Stimulated activated CD8-positive, alpha-beta memory T cell treated with anti-CD3 and anti-CD28 coated beads, Interleukin-12 subunit alpha, Interleukin-12 subunit beta, amount 100 ng/mL, for 4 hours (primary cell): ENCODE measurements around the gene SARNP.

Experiments
- DNase-seq: peaks from one replicate; pipeline ENCODE4 v3.0.0-alpha.2; 2020; ENCODE audit warnings: low read depth

The SARNP gene

GRCh38 chr12:55742719-55743405, 74.7 kb downstream of the SARNP start, which contains the start of gene GDF11:
TSS of gene GDF11 (plus strand) at chr12:55743122. CDS start at chr12:55743317, 195 bp downstream.
- DNase-seq: peak; percentile 45

GRCh38 chr12:55741931-55742680, 75.4 kb downstream of the SARNP start:
- no peak for DNase-seq

GRCh38 chr12:55739025-55739378, 78.5 kb downstream of the SARNP start:
- no peak for DNase-seq

- DNase-seq: peak; percentile 41
These were observed 79.2 kb downstream of the SARNP start for GRCh38 chr12:55738123-55739024.

- no peak for DNase-seq
These were observed 79.9 kb downstream of the SARNP start for GRCh38 chr12:55737581-55738122.

- no peak for DNase-seq
These were observed 80.5 kb downstream of the SARNP start for GRCh38 chr12:55736780-55737580.

- DNase-seq: no peak
These were observed 81.4 kb downstream of the SARNP start for GRCh38 chr12:55736076-55736475.

- DNase-seq: no peak
These were observed 82.9 kb downstream of the SARNP start for GRCh38 chr12:55734595-55734994.

- no peak for DNase-seq
These were observed 83.7 kb downstream of the SARNP start for GRCh38 chr12:55733858-55734257.

GRCh38 chr12:55733021-55733555, 84.4 kb downstream of the SARNP start:
- no peak for DNase-seq

GRCh38 chr12:55732288-55732687, 85.2 kb downstream of the SARNP start:
- no peak for DNase-seq

GRCh38 chr12:55729819-55730818, 87.4 kb downstream of the SARNP start:
- DNase-seq: no peak

- peak; percentile 69 for DNase-seq
These were observed 88.3 kb downstream of the SARNP start, which contains the start of gene CD63 for GRCh38 chr12:55728939-55729818. TSS of gene CD63 (minus strand) at chr12:55729009. CDS start at chr12:55728341, 668 bp downstream.

- no peak for DNase-seq
These were observed 89.2 kb downstream of the SARNP start for GRCh38 chr12:55728186-55728938.

- no peak for DNase-seq
These were observed 89.8 kb downstream of the SARNP start for GRCh38 chr12:55727643-55728185.

- no peak for DNase-seq
These were observed 90.6 kb downstream of the SARNP start for GRCh38 chr12:55726971-55727370.

GRCh38 chr12:55725556-55725955, 92.0 kb downstream of the SARNP start:
- no peak for DNase-seq

- no peak for DNase-seq
These were observed 92.6 kb downstream of the SARNP start for GRCh38 chr12:55724940-55725309.
